Fibroblast of the aortic adventitia (primary cell): ENCODE data around the gene MIPEP. TPM values are rescaled to one million over a fixed set of nuclear protein-coding genes. Genes with fewer than 3 reads are reported as not detected.

Experiments
- DNase-seq: peaks from one replicate; pipeline ENCODE4 v3.0.0-alpha.2; 2010; ENCODE audit warnings: low read depth
- H3K4me3 ChIP-seq: 2 replicates; pipeline ENCODE4 v1.5.1; 2011; ENCODE audit warnings: low read depth, mild to moderate bottlenecking, control low read depth, low read length, moderate library complexity
- total RNA-seq: library from RNA; depleted of rRNA; stranded (reverse); fragments of >200 nt; gene quantifications from 2 replicates; pipeline ENCODE4 v1.2.3, GENCODE V29; 2012; ENCODE audit warnings: low replicate concordance
- TF ChIP-seq, protein P1 (sequence below): IDR thresholded peaks from 2 replicates; pipeline ENCODE4 v1.5.1; 2011; ENCODE audit warnings: mild to moderate bottlenecking, low read length, control low read depth, inconsistent platforms; ENCODE audit not compliant: insufficient read depth

The MIPEP gene
- total RNA-seq, 1 donor: 28.1 TPM

DNA sequence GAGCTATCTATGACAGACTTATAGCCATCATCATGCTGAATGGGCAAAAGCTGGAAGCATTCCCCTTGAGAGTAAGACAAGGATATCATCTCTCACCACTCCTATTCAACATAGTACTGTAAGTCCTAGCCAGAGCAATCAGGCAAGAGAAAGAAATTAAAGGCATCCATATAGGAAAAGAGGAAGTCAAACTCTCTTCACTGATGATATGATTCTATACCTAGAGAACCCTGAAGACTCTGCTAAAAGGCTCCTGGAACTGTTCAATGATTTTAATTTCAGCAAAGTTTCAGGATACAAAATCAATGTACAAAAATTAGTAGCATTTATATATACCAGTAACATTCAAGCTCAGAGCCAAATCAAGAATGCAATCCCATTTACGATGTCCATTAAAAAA, 29.8 kb upstream of the MIPEP start:
- TF ChIP-seq, protein P1, sequence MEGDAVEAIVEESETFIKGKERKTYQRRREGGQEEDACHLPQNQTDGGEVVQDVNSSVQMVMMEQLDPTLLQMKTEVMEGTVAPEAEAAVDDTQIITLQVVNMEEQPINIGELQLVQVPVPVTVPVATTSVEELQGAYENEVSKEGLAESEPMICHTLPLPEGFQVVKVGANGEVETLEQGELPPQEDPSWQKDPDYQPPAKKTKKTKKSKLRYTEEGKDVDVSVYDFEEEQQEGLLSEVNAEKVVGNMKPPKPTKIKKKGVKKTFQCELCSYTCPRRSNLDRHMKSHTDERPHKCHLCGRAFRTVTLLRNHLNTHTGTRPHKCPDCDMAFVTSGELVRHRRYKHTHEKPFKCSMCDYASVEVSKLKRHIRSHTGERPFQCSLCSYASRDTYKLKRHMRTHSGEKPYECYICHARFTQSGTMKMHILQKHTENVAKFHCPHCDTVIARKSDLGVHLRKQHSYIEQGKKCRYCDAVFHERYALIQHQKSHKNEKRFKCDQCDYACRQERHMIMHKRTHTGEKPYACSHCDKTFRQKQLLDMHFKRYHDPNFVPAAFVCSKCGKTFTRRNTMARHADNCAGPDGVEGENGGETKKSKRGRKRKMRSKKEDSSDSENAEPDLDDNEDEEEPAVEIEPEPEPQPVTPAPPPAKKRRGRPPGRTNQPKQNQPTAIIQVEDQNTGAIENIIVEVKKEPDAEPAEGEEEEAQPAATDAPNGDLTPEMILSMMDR: no peak
- no peak for DNase-seq
- H3K4me3 ChIP-seq: no peak overlapping the region

DNA sequence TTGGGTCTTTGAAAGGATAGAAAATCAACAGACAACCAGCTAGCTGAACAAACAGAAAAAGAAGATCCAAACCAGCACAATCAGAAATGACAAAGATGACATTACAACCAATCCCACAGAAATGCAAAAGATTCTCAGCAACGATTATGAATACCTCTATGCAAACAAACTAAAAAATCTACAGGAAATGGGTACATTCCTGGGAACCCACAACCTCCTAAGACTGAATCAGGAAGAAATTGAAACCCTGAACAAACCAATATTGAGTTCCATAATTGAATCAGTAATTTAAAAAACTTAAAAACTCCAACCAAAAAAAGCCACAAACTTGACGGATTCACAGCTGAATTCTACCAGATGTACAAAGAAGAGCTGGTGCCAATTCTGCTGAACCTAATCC, 29.0 kb upstream of the MIPEP start:
- DNase-seq: no peak
- TF ChIP-seq, protein P1: no peak
- H3K4me3 ChIP-seq: no peak overlapping the region

DNA sequence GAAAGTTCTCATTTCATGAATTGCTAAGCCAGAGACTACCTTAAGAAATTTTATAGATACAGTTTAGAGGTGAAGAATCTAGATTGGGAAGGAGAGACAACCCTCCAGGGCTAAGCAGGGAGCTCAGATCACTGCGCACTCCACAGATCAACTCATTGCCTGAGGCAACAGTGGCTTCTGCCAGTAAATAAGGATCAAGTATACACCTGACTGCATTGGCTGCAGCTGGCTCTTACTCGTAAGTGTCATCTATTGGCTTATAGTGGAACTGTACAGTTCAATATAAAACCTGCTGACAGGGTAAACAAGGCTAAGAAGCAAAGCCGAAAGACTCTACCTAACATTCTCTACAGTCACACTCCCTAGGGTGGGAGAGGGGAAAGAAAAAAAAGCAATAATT, 26.1 kb upstream of the MIPEP start:
- no peak overlapping the region for H3K4me3 ChIP-seq
- TF ChIP-seq, protein P1: no peak
- no peak for DNase-seq

DNA sequence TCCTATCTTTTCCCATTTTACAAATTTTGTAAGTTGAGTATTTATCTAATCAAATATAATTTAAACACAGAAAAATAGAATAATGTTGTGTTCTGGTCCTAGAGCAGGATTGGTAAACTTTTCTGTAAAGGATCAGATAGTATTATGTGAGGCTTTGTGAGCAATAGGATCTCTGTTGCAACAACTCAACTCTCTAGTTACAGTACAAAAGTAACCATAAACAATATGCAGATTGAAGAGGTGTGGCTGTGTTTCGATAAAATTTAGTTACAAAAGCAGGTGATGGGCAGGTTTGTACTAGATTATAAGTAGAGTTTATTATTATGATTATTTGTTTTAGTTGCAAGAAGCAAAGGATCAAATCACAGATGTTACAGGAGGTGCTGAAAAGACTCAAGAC, 23.3 kb upstream of the MIPEP start:
- TF ChIP-seq, protein P1: no peak
- no peak overlapping the region for H3K4me3 ChIP-seq
- DNase-seq: no peak

DNA sequence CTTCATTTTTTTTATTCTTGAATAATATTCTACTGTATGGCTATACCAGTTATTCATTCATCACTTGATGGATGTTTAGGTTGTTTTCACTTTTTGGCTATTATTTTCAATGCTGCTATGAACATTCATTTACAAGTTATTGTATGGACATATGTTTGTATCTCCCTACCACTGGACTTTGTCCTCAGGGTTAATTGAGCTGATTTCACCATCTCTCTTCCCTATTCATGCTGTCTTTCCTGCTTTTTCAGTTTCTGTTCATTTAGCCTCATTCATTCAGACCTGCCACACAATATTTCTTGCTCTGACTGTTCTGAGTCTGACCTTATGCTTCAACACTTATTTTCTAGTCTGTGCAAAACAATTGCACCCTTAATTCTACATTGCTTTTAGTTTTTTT, 20.4 kb upstream of the MIPEP start:
- TF ChIP-seq, protein P1: no peak
- DNase-seq: no peak
- H3K4me3 ChIP-seq: no peak overlapping the region

DNA sequence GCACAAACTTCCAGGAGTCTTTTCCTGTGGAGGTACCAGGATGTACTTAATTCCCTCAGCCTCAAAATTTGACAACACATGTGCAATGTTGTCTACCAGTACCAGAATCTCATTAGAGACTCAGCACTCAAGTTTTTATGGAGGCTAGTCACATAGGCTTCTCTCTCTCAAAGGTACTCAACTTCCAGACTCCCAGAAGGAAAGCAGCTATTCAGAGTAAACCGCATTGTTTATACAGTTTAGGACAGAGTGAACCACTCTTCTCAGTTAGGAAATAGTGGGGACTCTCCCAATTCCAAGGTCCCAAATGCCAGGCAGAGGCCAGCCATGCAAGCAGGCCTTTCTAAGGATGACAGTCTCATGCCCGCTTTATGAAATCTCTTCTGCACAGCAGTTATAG, 16.6 kb upstream of the MIPEP start:
- no peak for DNase-seq
- TF ChIP-seq, protein P1: no peak

DNA sequence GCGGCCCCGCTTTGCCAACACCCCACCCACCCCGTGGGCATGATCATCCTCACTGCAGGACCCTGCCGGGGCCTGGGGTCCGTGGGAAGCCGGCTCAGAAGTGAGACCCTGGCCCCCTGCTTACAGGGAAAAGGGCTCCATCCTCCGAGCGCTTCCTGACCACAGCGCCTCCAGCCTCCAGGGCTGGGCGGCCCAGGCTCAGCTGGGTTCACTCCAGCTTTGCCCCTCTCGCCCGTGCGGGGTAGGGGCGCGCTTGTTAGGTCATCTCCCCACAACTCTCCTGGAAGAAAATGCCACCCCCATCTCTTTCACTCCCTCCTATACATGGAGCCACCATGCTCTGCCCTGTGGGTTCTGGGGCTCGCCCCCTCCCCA, 14.7 kb upstream of the MIPEP start:
- no peak overlapping the region for H3K4me3 ChIP-seq
- DNase-seq: no peak
- TF ChIP-seq, protein P1: no peak

More for the DNA sequence above, 16.6 kb upstream of the MIPEP start:
- H3K4me3 ChIP-seq: no peak overlapping the region
